NCI-H526 (cell line): Measurements from ENCODE around the gene PLB1.

ENCODE experiments used
- DNase-seq, 2 experiments: peaks; one replicate each; lab custom pipeline; 2025; lab: John Stamatoyannopoulos, UW

PLB1 gene

GRCh38 chr2:28499282-28499681 lies 3.4 kb downstream of the PLB1 start:
- no peak for DNase-seq

DNA sequence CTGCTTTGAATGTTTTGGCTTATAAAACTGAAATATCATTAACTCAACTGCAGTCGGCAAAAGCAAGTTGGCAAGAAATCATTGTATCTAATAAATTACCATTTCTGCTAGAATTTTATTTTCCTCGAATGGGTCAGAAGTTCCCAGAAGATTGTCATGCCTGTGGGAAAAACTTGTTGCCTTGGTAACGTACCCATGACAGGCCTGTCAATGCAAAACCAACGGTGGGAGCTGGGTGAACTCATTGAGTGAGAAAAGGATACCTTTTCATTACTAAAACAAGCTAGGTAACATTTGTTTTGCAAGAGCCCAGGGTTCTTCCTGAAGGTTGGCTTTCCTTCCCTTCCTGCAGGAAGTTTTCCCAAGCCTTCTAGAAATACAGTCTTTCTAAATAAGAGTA lies 9.5 kb downstream of the PLB1 start:
- DNase-seq: no peak

DNA sequence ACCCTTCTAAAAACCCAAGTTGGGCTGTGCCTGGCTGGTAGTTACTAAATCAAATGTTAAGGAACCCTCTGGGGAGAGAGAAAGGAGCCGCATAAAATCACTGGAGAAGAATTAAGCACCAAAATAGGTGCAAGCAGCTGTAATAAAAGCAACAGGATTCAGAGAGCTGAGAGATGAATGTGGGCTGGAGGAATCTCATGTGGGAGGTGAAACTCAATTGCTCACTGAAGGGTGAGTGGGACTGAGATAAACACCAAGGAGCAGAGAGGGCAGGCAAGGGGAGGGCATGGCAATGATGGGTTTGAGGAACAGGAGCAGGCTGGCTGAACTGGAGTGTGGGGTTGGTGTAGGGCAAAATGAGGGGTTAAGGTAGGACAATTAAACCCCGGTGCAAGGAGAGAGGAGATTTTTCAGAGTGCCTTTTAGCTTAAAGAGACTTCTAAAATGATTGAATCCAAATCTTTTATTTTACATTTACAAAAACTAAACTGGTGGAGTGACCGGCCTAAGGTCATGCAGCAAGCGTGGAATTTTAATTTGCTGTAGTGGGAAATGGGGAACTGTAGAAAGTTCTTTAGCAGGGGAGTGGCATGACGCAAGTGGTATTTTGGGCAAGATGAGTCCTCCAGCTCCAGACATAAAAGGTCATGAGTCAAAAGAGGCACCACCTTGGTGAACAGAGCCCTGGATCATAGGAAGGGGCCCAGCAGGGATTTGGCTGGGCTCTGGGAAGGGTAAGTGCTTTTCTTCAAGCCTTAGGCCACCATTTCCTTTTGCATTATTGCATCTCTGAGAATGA lies 10.5 kb downstream of the PLB1 start:
- no peak for DNase-seq

- DNase-seq: peak in 1 of 2 experiments; percentile 50
These were observed 12.2 kb downstream of the PLB1 start for GRCh38 chr2:28507796-28508764.

- DNase-seq: no peak
These were observed 13.5 kb downstream of the PLB1 start for GRCh38 chr2:28509361-28509760.

DNA sequence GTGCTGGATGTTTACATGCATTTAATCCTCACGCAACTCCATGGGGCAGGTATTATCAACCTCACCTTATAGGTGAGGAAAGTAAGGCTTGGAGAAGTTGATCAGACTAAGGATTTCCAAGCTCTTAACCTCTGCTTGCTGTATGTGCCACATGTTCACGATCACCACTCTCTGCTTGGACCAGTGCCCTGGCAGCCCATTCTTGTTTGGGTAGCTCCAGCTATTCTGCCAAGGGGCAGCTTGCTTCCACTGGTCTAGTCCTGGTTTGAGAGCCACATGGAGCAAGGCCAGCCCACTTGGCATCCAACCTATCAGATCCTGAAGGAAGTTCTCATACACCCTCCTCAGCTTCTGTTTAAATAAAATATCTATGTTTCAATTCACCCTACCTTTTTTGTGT lies 14.3 kb downstream of the PLB1 start:
- no peak for DNase-seq

DNA sequence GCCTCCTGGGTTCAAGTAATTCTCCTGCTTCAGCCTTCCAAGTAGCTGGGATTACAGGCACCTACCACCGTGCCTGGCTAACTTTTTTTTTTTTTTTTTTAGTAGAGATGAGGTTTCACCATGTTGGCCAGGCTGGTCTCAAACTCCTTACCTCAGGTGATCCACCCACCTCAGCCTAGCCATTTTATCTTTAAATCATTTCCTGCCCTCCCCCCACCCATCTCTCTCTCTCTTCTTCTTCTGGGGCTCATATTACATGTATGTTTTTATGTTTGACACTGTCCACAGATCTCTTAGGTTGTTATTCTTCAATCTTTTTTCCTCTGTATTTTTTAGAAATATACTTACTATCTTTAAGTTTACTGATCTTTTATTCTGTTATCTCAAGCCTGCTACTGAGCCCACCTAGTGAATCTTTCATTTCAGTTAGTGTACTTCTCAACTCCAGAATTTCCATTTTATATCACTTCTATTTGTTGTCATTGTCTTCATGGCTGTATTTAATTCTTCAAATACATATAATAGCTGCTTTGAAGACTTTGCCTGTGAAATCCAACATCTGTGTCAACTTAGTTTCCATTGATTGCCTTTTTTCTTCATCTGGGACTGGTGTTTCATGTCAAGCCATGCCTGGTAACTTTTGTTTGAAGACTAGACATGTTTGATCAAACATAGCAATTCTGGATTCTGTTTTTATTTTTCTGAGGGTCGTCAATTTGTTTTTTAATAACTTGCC lies 16.2 kb downstream of the PLB1 start:
- DNase-seq: no peak

DNA sequence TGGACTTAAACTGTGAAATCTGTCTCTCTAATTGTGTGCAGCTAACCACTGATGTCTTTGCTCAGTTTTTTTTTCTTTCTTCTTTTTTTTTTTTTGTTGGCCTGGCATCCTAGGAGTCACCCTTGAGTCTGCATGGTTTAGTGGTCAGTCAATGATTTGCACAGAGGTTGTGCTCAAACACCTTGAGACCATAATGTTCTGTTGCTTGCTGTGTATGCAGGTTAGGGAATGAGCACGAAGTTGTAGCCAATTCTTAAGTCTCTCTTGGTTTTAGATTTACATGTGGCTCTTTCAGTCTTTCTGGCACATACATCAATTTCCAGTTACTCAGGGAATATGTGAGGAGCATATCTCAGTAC lies 16.7 kb downstream of the PLB1 start:
- no peak for DNase-seq

GRCh38 chr2:28513097-28513496 lies 17.2 kb downstream of the PLB1 start:
- DNase-seq: no peak

- DNase-seq: no peak
These were observed 19.4 kb downstream of the PLB1 start for GRCh38 chr2:28515176-28515751.

- DNase-seq: no peak
These were observed 20.6 kb downstream of the PLB1 start for GRCh38 chr2:28516430-28516829.

DNA sequence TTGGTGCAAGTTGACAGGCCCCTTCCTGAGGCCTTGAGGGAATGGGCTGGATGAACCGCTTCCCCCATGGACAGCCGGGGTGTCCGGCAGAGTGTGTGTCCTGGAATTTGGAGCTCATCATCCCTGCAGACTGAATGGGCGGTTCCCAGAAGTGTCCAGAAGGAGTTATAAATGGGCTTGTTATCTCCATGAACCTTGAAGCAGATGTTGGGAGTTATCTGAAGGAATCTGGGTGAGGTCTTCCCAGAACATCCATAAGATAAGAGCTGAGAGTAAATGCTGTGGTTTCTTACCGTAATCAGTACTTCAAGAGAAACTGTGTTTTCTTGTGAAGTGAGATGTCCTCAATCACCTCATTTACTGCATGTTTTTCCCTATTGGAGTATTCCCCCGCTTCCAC lies 21.1 kb downstream of the PLB1 start:
- DNase-seq: no peak

DNA sequence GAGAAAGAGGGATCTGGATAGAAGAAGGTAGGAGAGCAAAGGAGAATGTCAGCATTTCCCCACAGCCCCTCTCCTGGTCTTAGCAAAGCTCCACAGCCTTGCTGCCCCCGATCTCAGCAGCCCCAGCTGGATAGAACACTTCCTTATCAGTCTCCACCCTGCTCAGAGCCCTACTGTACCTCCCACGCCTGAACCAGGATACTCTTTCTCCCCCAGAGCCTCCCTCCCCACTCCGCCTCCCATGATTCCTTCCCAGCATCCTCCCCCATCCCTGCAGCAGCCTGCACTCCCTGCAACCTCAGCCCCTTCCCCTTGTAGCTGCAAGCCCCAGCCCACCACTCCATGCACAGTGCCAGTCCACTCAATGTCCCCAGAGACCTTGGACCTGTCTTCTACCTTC lies 25.8 kb downstream of the PLB1 start:
- DNase-seq: peak in 1 of 2 experiments; percentile 7

DNA sequence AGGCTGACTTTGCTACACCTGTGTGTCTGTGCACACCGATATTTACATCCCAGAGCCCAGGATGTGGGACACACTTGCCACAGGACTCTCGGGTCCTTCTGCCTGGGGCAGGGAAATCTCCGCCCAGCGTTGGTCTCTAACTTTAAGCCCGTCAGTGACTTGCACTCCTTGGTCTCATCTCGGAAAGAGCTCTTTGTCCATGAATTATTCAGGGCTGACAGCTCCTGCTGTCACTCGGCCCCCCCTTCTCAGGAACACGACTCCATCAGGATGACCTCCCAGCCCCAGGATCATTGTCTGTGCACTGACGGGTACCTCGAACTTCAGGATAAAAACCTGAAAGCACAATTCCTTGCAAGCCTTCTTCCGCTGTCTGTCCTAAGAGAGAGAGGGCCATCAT lies 26.6 kb downstream of the PLB1 start:
- no peak for DNase-seq

DNA sequence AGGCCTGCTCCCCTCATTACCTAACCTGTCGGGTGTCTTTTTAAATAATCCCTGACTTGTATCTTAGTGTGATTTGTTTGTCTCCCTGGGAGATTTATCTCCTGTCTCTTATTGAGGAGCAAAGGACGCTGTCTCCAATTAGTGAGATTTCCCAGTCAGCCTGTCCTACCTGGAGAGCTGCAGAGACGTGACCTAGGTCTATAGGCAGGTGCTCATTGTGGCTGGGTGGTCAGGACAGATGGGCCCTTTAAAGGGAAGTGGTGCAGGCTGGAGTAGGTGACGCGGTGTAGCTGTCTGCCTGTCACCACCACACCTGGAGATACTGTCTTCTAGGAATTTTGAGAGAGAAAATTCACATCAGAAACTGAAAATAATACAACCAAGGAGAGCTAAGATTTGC lies 28.0 kb downstream of the PLB1 start:
- DNase-seq: no peak

GRCh38 chr2:28525481-28525880 lies 29.6 kb downstream of the PLB1 start:
- DNase-seq: no peak

GRCh38 chr2:28526527-28527132 lies 30.8 kb downstream of the PLB1 start:
- DNase-seq: no peak

GRCh38 chr2:28527196-28527595 lies 31.3 kb downstream of the PLB1 start:
- no peak for DNase-seq

GRCh38 chr2:28528206-28528605 lies 32.3 kb downstream of the PLB1 start:
- DNase-seq: no peak

DNA sequence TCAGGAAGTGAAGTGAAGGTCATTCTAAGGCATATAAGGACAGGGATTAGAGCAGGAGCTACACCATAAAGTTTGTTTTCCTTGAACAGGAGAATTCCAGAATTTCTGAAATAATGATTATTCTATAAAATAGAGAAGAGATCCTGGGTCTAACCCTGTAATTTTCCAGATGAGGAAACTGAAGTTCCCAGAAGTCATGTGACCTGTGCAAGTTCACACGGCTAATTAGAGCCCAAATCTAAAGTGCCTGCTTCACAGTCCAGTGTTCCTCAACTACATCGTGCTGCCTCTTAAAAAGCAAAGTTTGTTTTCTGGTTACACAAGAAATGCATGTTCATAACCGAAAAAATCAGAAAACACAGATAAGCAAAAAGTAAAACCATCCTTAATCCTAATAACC lies 34.9 kb downstream of the PLB1 start:
- no peak for DNase-seq

GRCh38 chr2:28532399-28532798 lies 36.5 kb downstream of the PLB1 start:
- DNase-seq: no peak
